DOHH2 (cell line): ENCODE measurements around the gene CALML6.

Source experiments
- H3F3A ChIP-seq: fragments of 200-600 bp; sonication (generic), shearing (Covaris generic); 2 replicates; pipeline ENCODE4 v1.6.0; 2016; ENCODE audit warnings: antibody characterized with exemption, mild to moderate bottlenecking; ENCODE audit not compliant: control insufficient read depth, insufficient read depth
- H3K27ac ChIP-seq: fragments of 200-600 bp; sonication (generic); 2 replicates; pipeline ENCODE4 v1.5.1; 2014; ENCODE audit warnings: low read depth, mild to moderate bottlenecking, low read length, moderate library complexity
- H3K27me3 ChIP-seq: fragments of 200-600 bp; sonication (generic); 2 replicates; pipeline ENCODE4 v1.6.1; 2014; ENCODE audit warnings: mild to moderate bottlenecking, low read length, mixed read lengths; ENCODE audit not compliant: control insufficient read depth
- H3K36me3 ChIP-seq: fragments of 200-600 bp; sonication (generic); 2 replicates; pipeline ENCODE4 v1.6.1; 2014; ENCODE audit warnings: mild to moderate bottlenecking, low read length, moderate library complexity, mixed read lengths; ENCODE audit not compliant: control insufficient read depth
- H3K4me1 ChIP-seq: fragments of 200-600 bp; sonication (generic); 2 replicates; pipeline ENCODE4 v1.6.1; 2014; ENCODE audit warnings: mild to moderate bottlenecking, low read length, mixed read lengths; ENCODE audit not compliant: control insufficient read depth
- H3K4me2 ChIP-seq: fragments of 200-600 bp; sonication (generic); 2 replicates; pipeline ENCODE4 v1.6.0; 2014; ENCODE audit warnings: mild to moderate bottlenecking, low read length, moderate library complexity
- H3K4me3 ChIP-seq: fragments of 200-600 bp; sonication (generic); 2 replicates; pipeline ENCODE4 v1.5.1; 2014; ENCODE audit warnings: mild to moderate bottlenecking, low read length, mixed read lengths
- H3K79me2 ChIP-seq: fragments of 200-600 bp; sonication (generic); 2 replicates; pipeline ENCODE4 v1.6.1; 2014; ENCODE audit warnings: mild to moderate bottlenecking, low read length, mixed read lengths; ENCODE audit not compliant: control insufficient read depth
- H3K9me2 ChIP-seq: fragments of 200-600 bp; sonication (generic); replicated peaks from 2 replicates; pipeline ENCODE4 v1.6.1; 2014; ENCODE audit warnings: mild to moderate bottlenecking, low read length, mixed read lengths; ENCODE audit not compliant: control insufficient read depth
- H3K9me3 ChIP-seq: fragments of 200-600 bp; sonication (generic); 2 replicates; pipeline ENCODE4 v1.6.1; 2014; ENCODE audit warnings: antibody characterized with exemption, low read length, mixed read lengths; ENCODE audit not compliant: control insufficient read depth, insufficient read depth
- H4K20me1 ChIP-seq: fragments of 200-600 bp; sonication (generic); 2 replicates; pipeline ENCODE4 v1.6.0; 2014; ENCODE audit warnings: low read depth, mild to moderate bottlenecking, antibody characterized with exemption, low read length, moderate library complexity; ENCODE audit not compliant: control insufficient read depth, insufficient read depth
- EZH2phosphoT487 ChIP-seq: fragments of 200-600 bp; sonication (generic); IDR thresholded peaks from 2 replicates; pipeline ENCODE4 v1.6.1; 2017; ENCODE audit warnings: borderline replicate concordance, mild to moderate bottlenecking, antibody characterized with exemption, low read length, moderate library complexity, mixed read lengths
- TF ChIP-seq, protein P1 (sequence below): fragments of 200-600 bp; sonication (generic); IDR thresholded peaks from one replicate; pipeline ENCODE4 v1.5.1; 2014; ENCODE audit warnings: antibody characterized with exemption, mild to moderate bottlenecking, low read depth, low read length; ENCODE audit not compliant: poor library complexity, severe bottlenecking

The CALML6 gene

DNA sequence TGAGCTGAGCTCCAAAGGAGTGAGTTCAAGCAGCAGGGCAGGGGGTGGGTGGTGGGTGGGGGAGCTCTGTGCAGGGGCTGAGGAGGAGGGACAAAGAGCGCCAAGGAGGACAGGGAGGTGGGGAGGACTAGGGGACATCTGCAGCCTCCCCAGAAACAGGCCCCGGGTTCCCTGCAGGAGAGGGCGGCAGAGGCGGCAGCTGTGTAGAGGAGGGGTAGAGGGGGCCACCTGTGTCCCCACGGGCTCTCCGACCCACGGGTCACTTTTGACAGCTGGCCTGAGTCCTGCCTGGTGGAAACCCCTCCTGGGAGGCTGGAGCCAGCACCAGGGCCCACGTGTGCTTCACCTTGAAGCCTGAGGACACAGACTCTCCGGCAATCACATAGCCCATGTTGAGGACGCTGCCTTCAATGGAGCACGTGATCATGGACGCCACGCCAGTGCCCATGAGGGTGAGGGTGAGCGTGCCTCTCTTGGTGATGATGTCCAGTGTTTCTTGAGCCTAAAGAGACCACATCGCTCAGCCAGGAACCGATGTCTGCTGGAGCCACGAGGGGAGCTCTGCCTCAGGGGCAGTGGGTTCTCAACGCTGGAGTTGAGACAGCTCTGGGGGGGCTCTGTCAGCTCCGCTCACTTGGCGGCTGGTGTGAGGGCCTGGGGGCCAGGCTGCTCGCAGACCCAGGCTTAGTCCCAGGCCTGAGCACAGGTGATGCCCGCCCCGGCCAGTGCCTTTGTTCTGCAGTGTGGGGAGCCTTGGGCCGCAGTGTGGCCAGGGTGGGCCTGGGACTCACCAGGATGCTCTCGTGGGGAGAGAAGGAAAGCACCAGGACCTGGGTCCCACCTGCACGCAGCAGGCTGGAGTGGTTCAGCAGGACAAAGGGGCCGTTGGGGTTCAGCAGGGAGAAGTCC is 10.6 kb downstream of the CALML6 start:
- Histone ChIP-seq H3K4me2 (no peak overlapping the region), H3K4me3 (no peak overlapping the region), H3K79me2 (no peaks in the 10 kb centered on the region), H3F3A (no peaks in the 10 kb centered on the region), H3K9me2 (no peaks in the 10 kb centered on the region), H3K27me3 (no peaks in the 10 kb centered on the region), H3K4me1 (no peaks in the 10 kb centered on the region), H3K9me3 (no peaks in the 10 kb centered on the region), H3K27ac (no peak overlapping the region), H4K20me1 (no peaks in the 10 kb centered on the region), H3K36me3 (no peaks in the 10 kb centered on the region)
- TF ChIP-seq EZH2phosphoT487: no peak
- TF ChIP-seq, protein P1, sequence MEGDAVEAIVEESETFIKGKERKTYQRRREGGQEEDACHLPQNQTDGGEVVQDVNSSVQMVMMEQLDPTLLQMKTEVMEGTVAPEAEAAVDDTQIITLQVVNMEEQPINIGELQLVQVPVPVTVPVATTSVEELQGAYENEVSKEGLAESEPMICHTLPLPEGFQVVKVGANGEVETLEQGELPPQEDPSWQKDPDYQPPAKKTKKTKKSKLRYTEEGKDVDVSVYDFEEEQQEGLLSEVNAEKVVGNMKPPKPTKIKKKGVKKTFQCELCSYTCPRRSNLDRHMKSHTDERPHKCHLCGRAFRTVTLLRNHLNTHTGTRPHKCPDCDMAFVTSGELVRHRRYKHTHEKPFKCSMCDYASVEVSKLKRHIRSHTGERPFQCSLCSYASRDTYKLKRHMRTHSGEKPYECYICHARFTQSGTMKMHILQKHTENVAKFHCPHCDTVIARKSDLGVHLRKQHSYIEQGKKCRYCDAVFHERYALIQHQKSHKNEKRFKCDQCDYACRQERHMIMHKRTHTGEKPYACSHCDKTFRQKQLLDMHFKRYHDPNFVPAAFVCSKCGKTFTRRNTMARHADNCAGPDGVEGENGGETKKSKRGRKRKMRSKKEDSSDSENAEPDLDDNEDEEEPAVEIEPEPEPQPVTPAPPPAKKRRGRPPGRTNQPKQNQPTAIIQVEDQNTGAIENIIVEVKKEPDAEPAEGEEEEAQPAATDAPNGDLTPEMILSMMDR: no peak

DNA sequence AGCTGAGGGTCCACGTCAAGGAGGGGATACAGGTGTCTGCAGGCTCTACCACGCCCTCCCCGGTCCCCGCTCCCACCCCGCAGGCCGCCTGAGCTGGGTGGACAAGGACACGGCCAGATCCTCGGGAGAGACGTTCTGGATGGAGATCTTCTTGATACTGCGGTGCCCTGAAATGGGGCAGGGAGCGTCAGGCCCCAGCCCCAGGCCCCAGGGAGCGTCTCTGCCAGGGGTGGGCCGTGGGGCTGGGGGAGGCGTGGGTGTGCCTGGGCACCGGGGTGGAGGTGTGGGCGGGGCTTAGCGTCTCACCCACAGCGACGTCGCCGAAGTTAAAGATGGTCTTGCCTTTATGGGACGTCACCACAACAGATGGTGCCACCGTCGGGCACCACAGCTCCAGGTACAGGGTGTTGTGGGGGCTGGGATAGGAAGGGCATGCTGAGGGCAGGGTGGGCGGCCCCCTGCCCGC is 11.3 kb downstream of the CALML6 start:
- Histone ChIP-seq H3K4me1 (no peaks in the 10 kb centered on the region), H3K4me3 (no peak overlapping the region), H3K36me3 (no peaks in the 10 kb centered on the region), H3F3A (no peaks in the 10 kb centered on the region), H3K27me3 (no peaks in the 10 kb centered on the region), H3K4me2 (no peak overlapping the region), H4K20me1 (no peaks in the 10 kb centered on the region), H3K27ac (no peak overlapping the region), H3K9me3 (no peaks in the 10 kb centered on the region), H3K9me2 (no peaks in the 10 kb centered on the region), H3K79me2 (no peaks in the 10 kb centered on the region)
- no peak for TF ChIP-seq EZH2phosphoT487
- TF ChIP-seq, protein P1: no peak

DNA sequence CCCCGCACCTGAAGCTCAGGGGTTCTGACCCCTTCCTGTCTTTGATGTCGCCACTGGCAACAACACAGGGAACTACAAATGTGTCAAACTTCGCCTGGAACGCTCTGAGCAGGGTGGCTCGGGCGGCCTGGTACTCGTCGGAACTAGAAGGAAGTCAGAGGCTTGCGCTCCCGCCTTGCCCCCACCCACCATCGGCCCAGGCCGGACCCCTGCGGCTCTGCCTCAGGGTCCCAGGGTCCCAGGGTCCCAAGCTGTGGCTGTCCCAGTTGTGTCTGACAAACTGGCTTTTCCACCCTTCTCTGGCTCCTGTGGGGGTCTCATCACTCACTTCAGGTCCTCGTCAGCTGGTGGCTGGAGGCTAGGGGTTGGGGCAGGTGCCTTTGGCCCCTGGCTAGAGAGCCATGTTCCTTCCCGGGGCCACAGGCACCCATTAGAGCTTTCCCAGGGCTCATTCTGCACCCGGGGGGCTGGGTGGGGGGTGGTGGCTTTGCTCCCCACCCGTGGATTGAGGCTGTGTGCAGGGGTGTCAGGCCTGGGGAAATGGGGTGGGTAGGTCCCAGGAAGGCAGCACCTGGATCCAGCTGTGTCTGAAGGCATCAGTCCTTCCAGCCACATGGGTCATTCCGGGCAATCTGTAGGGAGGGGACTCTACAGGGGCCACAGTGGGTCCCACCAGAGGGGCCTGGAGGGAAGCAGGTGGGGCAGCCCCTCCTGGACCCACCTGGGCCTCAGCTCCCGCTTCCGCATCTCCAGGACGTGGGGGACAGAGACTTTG is 12.0 kb downstream of the CALML6 start:
- no peaks in the 10 kb centered on the region for H3K9me3 ChIP-seq

More for the DNA sequence above, 12.0 kb downstream of the CALML6 start:
- Histone ChIP-seq H3K27ac (no peak overlapping the region), H3K4me3 (no peak overlapping the region), H3K4me1 (no peaks in the 10 kb centered on the region), H3K4me2 (no peak overlapping the region), H3K9me2 (no peaks in the 10 kb centered on the region), H3K36me3 (no peaks in the 10 kb centered on the region), H3K27me3 (no peaks in the 10 kb centered on the region), H3K79me2 (no peaks in the 10 kb centered on the region), H4K20me1 (no peaks in the 10 kb centered on the region), H3F3A (no peaks in the 10 kb centered on the region)
- TF ChIP-seq EZH2phosphoT487: no peak
- TF ChIP-seq, protein P1: no peak
